A673 (cell line): Measurements from ENCODE around the gene HMCN2. TPM values are rescaled to one million over a fixed set of nuclear protein-coding genes. Genes with fewer than 3 reads are reported as not detected.

Experiments used
- BruUV-seq: library from RNA; stranded (reverse); fragments of 400-500 nt; replicated peaks from 2 replicates; lab custom pipeline; 2021; lab: Mats Ljungman, UMichigan
- CTCF ChIA-PET: fragments of 300-600 bp; sonication (Branson Sonifier 250); formaldehyde crosslinking; loops from one replicate; lab custom pipeline; 2022; ENCODE audit warnings: antibody characterized with exemption; lab: Charles Lee
- POLR2A ChIA-PET: fragments of 300-600 bp; sonication (Branson Sonifier 250); formaldehyde crosslinking; loops from one replicate; lab custom pipeline; 2022; ENCODE audit warnings: antibody characterized with exemption; ENCODE audit not compliant: low non-redundant PET; lab: Charles Lee
- DNase-seq: peaks from one replicate; pipeline ENCODE4 v3.0.0-alpha.2; 2015; ENCODE audit warnings: low spot score
- H3K27ac ChIP-seq: fragments of 200-600 bp; sonication (generic); 2 replicates; pipeline ENCODE4 v1.5.1; 2016; ENCODE audit warnings: mixed run types, low read depth, mild to moderate bottlenecking, mixed read lengths, antibody characterized with exemption, low read length; ENCODE audit not compliant: poor library complexity, severe bottlenecking
- H3K27me3 ChIP-seq: fragments of 200-600 bp; sonication (generic); replicated peaks from 2 replicates; pipeline ENCODE4 v1.6.1; 2017; ENCODE audit warnings: mixed run types, low read depth, mild to moderate bottlenecking, mixed read lengths, antibody characterized with exemption, low read length; ENCODE audit not compliant: insufficient read depth, poor library complexity
- H3K36me3 ChIP-seq: fragments of 200-600 bp; sonication (generic); 2 replicates; pipeline ENCODE4 v1.6.1; 2016; ENCODE audit warnings: mixed run types, mild to moderate bottlenecking, mixed read lengths, antibody characterized with exemption, low read length; ENCODE audit not compliant: insufficient read depth, poor library complexity, severe bottlenecking
- H3K4me1 ChIP-seq: fragments of 200-600 bp; sonication (generic); 2 replicates; pipeline ENCODE4 v1.6.1; 2017; ENCODE audit warnings: mixed run types, mild to moderate bottlenecking, mixed read lengths, antibody characterized with exemption, low read length; ENCODE audit not compliant: insufficient read depth, poor library complexity, severe bottlenecking
- H3K4me3 ChIP-seq: fragments of 200-600 bp; sonication (generic); 2 replicates; pipeline ENCODE4 v1.5.1; 2016; ENCODE audit warnings: low read depth, mixed run types, mild to moderate bottlenecking, mixed read lengths, low read length; ENCODE audit not compliant: poor library complexity, severe bottlenecking
- H3K9me3 ChIP-seq: fragments of 200-600 bp; sonication (generic); 2 replicates; pipeline ENCODE4 v1.6.1; 2016; ENCODE audit warnings: mixed run types, low read depth, mild to moderate bottlenecking, mixed read lengths, antibody characterized with exemption, low read length; ENCODE audit not compliant: poor library complexity, severe bottlenecking
- EZH2 ChIP-seq: fragments of 200-600 bp; sonication (generic); IDR thresholded peaks from 2 replicates; pipeline ENCODE4 v1.6.1; 2017; ENCODE audit warnings: borderline replicate concordance, low read depth, mild to moderate bottlenecking, mixed read lengths, antibody characterized with exemption, low read length; ENCODE audit not compliant: poor library complexity, severe bottlenecking
- intact Hi-C: fragments of 100-400 bp; cut with micrococcal nuclease; formaldehyde crosslinking; loops from one replicate; pipeline ENCODE4 v1.10.0; 2022; ENCODE audit not compliant: unreplicated experiment
- total RNA-seq: library from RNA; stranded (reverse); gene quantifications from 2 replicates; pipeline ENCODE4 v1.2.3, GENCODE V29; 2021
- TF ChIP-seq, protein P1 (sequence below): fragments of 300-800, 200-600 bp; sonication (generic); conservative IDR thresholded peaks from 2 replicates; pipeline ENCODE4 v1.5.1; 2017; ENCODE audit warnings: low read depth, mild to moderate bottlenecking, antibody characterized with exemption, low read length, moderate library complexity, mixed read lengths

HMCN2 gene
- total RNA-seq, 1 experiment from 2014 or later = 0.28 TPM

DNA sequence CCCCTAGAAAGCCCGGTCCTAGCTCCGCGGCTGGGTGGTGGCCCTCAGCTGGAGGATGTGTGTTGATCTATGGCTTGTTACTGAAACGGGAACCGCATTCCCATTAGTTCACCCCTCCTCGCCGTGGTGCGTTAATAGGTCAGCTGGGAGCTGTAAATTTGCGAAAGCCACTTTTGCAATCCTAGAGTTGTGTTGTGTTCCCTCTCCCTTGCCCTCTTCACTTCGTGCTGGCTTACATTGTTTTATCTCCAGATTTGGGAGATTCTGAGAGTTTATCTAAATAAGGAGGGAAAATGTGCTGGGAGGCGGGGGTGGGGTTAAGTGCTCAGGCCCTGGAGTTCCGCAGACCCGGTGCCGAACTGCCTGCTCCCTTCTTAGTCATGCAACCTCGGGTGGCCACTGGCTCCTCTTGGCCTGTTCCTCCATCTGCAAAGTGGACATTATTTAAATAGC lies 62.8 kb downstream of the HMCN2 start:
- Histone ChIP-seq H3K27me3 (peaks cover 63% of the 10 kb centered on the region), H3K4me3 (no peak overlapping the region), H3K36me3 (no peaks in the 10 kb centered on the region), H3K4me1 (no peaks in the 10 kb centered on the region), H3K27ac (no peak overlapping the region), H3K9me3 (no peaks in the 10 kb centered on the region)
- intact Hi-C loops = no loop called here
- ChIA-PET CTCF (no interaction called here), POLR2A (no interaction called here)
- TF ChIP-seq EZH2 = no peak
- DNase-seq = no peak
- BruUV-seq = no TSS peak

- Histone ChIP-seq H3K4me3 (no peak overlapping the region), H3K4me1 (no peaks in the 10 kb centered on the region), H3K27me3 (peaks cover 62% of the 10 kb centered on the region), H3K27ac (no peak overlapping the region), H3K36me3 (no peaks in the 10 kb centered on the region), H3K9me3 (no peaks in the 10 kb centered on the region)
- ChIA-PET POLR2A (interaction anchor here (0.6 kb wide), 1 partner anchor 243 kb away, joined by 3 read pairs; no protein-coding TSS in a partner anchor), CTCF (interaction anchor here (0.7 kb wide), 1 partner anchor 76 kb away, joined by 10 read pairs; no protein-coding TSS in a partner anchor)
- no peak for TF ChIP-seq EZH2
- TF ChIP-seq, protein P1, sequence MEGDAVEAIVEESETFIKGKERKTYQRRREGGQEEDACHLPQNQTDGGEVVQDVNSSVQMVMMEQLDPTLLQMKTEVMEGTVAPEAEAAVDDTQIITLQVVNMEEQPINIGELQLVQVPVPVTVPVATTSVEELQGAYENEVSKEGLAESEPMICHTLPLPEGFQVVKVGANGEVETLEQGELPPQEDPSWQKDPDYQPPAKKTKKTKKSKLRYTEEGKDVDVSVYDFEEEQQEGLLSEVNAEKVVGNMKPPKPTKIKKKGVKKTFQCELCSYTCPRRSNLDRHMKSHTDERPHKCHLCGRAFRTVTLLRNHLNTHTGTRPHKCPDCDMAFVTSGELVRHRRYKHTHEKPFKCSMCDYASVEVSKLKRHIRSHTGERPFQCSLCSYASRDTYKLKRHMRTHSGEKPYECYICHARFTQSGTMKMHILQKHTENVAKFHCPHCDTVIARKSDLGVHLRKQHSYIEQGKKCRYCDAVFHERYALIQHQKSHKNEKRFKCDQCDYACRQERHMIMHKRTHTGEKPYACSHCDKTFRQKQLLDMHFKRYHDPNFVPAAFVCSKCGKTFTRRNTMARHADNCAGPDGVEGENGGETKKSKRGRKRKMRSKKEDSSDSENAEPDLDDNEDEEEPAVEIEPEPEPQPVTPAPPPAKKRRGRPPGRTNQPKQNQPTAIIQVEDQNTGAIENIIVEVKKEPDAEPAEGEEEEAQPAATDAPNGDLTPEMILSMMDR = no peak
- DNase-seq = no peak
- BruUV-seq = no TSS peak
- intact Hi-C loops = no loop called here
Measured at GRCh38 chr9:130329061-130329460, 63.5 kb downstream of the HMCN2 start.

DNA sequence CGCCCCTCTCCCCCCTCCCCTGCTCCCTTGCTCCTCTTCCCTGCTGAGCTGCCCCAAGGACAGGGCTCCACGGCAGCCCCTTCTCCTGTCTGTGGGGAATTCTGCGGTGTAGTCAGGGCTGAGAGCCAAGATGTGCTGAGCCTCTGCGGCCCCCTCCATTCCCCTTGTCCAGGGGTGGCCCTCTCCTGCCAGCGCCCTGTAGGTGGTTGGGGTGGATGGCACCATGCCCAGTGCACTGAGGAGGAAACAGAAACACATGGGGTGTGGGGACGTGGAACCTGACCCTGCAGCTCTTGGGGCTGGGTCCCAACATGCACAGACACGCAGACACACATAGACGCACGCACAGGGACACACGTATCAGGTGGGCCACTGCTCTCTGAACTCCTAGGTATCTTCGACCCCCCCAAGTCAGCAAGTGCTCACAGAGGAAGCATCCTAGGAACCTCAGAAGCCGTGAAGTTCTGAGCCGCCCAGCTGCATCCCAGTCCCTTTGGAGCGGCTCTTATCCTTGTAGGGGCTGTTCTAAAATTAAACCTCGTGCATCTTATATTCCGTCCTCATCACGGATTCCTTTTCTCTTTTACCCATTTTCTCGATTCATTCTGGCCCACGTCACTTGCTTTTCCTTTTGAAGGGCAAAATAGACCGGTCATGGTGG lies 64.8 kb downstream of the HMCN2 start:
- ChIA-PET CTCF (interaction anchor here (0.6 kb wide), 1 partner anchor 87 kb away, joined by 5 read pairs; no protein-coding TSS in a partner anchor), POLR2A (no interaction called here)
- no peaks in the 10 kb centered on the region for H3K36me3 ChIP-seq
- no peaks in the 10 kb centered on the region for H3K9me3 ChIP-seq
- H3K4me1 ChIP-seq = no peaks in the 10 kb centered on the region
- intact Hi-C loops = no loop called here
- H3K27me3 ChIP-seq = peaks cover 59% of the 10 kb centered on the region
- no peak for DNase-seq
- no peak overlapping the region for H3K4me3 ChIP-seq
- TF ChIP-seq EZH2 = no peak
- TF ChIP-seq, protein P1 = no peak
- no peak overlapping the region for H3K27ac ChIP-seq
- no TSS peak for BruUV-seq

GRCh38 chr9:130331061-130331460 lies 65.5 kb downstream of the HMCN2 start:
- H3K4me3 ChIP-seq = no peak overlapping the region
- no peak for DNase-seq
- no peak overlapping the region for H3K27ac ChIP-seq
- no peaks in the 10 kb centered on the region for H3K9me3 ChIP-seq
- H3K4me1 ChIP-seq = no peaks in the 10 kb centered on the region
- intact Hi-C loops = no loop called here
- ChIA-PET CTCF (no interaction called here), POLR2A (no interaction called here)
- BruUV-seq = no TSS peak
- H3K36me3 ChIP-seq = no peaks in the 10 kb centered on the region
- TF ChIP-seq, protein P1 = no peak
- no peak for TF ChIP-seq EZH2
- H3K27me3 ChIP-seq = peaks cover 59% of the 10 kb centered on the region
